NCI-H526 treated with DMSO at 0.1 percent for 48 hours (cell line): ENCODE measurements around the gene GPR108.

ENCODE experiments used
- DNase-seq: peaks from one replicate; lab custom pipeline; 2025; lab: John Stamatoyannopoulos, UW

Gene GPR108

DNA sequence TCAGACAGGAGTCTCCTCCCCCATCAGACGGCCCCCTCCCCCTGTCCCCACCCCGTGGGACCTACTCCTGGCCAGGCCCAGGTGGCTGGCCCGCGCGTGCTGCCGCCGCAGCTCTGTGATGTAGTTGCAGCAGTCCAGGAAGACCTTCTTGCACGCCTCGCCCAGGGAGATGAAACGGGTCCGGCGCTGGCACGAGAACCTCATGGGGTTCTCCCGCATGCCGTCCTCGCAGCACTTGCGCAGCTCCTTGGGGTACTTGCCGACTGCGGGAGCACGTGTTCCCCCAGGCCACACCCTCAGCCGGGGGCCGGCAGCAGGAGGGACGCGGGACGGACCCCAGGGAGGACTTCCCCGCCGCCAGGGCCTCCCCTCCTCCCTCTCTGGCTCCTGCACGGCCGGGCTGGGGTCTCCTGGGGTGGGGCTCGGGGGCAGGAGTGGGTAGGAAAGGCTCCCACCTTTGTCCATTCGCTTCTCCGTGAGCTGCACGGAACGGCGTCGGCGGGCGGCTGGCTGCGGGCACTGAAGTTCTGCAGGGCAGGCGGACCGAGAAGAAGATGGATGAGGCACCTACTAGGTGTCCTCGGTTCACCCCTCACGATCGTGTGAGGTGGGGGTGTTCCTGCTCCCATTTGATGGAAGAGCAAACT, 30.2 kb downstream of the GPR108 start:
- no peak for DNase-seq

DNA sequence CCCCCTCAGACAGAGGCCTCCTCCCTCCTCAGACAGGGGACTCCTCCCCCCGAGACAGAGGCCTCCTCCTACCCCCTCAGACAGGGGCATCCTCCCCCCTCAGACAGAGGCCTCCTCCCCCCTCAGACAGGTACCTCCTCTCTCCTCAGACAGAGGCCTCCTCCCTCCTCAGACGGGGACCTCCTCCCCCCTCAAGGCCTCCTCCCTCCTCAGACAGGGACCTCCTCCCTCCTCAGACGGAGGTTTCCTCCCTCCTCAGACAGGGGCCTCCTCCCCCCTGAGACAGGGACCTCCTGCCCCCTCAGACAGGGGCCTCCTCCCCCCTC, 30.8 kb downstream of the GPR108 start:
- no peak for DNase-seq

GRCh38 chr19:6705931-6706632, 31.3 kb downstream of the GPR108 start:
- DNase-seq, result no peak

- DNase-seq, result no peak
Observed at GRCh38 chr19:6700586-6701316, 36.6 kb downstream of the GPR108 start.

DNA sequence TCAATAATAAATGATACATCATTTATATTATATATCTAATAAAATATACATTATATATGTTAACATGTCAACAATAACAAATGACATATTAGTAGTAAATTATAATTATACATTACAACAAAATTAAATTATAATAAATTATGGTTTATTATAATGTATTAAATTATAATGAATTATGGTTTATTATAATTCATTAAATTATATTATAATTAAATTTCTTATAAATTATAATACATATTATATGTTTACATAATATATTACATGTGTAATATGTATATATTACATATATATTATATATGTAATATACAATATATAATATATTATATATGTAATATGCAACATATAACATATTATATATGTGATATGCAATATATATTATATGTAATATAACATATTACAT, 37.4 kb downstream of the GPR108 start:
- no peak for DNase-seq

DNA sequence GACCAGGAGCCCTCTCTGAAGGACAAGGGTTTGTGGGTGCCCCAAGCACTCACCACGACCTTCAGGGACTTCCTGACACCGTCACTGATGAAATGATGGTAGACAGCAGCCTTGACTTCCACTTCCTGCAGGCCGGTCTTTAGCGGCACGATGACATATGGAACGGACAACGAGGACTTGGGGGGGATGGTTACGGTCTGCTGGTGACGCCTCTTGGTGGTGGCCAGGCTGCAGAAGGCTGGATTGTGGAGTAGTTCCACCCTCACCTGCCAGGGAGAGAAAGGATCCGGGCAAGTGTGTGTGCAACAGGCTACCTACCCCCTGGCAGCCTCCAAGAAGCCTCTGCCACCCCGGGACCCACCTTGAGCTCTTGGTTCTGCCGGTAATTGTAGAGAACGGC, 40.1 kb downstream of the GPR108 start:
- no peak for DNase-seq

GRCh38 chr19:6696239-6696820, 41.0 kb downstream of the GPR108 start:
- DNase-seq, result no peak

DNA sequence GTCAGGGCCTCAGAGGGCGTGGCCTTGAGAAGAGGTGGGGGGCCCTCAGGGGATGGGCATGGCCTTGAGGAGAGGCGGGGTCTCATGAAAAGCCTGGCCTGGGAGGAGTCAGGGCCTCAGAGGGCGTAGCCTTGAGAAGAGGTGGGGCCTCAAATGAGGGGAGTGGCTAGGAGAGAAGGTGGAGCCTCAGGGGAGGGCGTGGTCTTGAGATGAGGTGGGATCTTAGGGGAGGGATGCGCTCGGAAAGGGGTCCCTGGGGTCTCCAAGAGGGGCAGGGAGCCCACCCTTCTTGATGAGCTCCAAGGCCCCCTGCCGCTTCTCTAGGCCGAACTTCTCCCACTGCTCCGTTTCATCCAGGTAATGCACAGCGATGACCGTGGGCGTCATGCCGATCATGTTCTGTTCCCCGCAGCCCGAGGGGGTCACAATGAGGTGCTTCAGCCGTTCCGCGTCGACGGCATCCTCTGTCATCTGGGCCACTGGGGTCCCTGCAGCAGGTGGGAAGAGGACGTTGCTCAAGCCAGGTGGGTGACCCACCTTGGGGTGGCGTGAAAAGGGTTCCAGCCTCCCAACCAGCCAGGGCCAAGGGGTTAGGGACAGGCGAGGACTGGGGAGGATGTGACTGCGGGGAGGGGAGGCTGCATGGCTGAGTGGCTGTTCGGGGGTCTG, 43.1 kb downstream of the GPR108 start:
- no peak for DNase-seq

GRCh38 chr19:6693681-6694080, 43.7 kb downstream of the GPR108 start:
- no peak for DNase-seq

DNA sequence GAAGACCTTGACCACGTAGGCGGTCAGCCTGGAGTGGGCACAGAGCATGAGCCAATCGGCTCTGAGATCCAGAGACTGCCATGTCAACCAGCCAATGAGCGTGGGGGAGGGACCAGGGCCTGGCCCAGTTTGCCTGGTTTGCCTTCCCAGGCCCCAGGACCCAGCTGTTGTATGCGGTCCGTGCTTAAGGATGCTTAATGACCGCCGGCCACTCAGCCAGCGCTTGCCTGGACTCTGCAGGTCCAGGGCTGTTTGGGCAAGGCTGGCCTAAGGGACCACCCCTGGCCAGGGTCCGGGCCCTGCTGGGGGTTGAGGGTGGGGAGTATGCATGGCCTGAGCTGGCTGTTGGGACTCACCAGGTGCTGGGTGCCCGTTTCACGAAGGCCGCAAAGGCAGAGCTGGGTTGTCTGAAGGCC, 44.3 kb downstream of the GPR108 start:
- DNase-seq, result no peak

- no peak for DNase-seq
Observed at GRCh38 chr19:6692027-6692426, 45.4 kb downstream of the GPR108 start.

DNA sequence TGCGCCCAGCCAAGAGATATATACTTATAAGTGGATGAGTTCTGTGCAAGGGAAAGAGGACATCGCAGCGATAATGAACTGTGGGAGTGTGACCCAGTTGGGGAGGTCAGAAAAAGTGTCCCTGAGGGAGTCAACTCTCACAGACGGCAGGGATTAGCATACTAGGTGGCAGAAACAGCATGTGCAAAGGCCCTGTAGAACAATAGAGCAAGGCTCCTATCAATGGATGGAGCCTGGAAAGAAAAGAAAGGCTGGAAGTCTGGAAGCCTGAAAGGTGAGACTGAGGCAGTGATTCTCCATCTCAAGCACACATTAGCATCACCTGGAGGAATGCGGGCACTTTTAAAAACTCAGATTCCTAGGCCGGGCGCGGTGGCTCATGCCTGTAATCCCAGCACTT, 46.0 kb downstream of the GPR108 start:
- DNase-seq, result no peak

DNA sequence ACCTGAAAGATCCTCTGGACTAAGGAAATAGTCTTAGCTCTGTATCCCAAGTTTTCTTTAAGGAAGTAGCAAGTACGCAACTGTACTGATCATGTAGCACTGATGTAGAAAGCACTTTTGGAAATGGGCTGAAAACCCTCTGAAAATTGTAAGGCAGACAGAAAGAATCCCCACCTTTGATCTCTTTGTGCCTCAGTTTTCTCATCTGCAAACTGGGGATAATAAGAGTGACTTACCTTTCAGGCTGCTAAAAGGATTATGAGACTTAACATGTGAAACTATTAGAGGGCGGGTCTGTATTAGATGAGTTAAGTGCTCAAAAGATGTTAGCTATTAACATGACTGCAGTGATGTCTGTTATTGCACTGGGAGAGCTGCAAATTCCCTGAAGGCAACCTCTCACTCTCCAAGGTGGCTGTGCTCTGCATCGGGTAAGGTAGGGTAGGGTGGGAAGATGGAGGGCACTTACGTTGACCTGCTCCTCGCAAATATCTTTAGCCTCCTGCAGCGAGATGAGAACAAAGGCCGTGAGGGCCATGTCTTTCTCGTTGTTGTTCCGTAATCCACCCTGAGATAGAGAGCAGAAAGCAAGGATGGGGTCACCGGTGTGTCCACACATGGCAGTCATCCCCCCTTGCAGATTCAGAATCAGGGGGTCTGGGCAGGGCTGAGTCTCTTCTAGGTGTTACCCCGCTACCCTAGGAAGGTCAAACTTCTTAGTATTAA, 47.1 kb downstream of the GPR108 start:
- DNase-seq, result no peak

- no peak for DNase-seq
Observed at GRCh38 chr19:6687114-6687513, 50.3 kb downstream of the GPR108 start.

- DNase-seq, result no peak
Observed at GRCh38 chr19:6686628-6686975, 50.8 kb downstream of the GPR108 start.

DNA sequence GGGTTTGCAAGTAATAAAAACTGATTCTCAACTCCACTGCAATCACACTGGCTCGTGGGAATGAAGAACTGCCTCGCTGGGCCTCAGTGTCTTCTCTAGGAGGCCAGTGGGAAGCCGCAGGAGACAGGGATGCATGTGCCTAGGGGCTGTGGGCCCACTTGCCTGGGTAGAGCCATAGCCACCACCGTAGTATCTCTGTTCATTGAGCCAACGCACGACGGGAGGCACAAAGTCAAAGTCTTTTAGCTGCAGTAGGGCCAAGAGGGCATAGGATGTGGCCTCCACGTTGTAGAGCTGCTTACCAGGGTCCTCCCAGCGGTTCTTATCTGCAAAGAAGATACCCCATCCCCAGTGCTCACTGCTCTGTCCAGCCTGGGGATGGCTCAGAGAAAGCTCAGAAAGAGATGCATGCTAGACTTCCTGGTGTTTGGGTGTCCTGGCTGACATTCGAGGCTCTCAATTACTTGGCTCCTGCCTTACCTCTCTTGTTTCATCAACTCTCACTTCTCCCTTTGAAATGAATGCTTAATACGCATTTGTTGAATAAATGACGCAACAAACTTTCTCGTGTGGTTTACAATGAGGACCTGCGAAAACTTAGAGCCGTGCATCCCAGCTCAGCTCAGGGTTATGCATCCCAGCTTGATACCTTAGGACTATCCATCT, 51.3 kb downstream of the GPR108 start:
- no peak for DNase-seq

DNA sequence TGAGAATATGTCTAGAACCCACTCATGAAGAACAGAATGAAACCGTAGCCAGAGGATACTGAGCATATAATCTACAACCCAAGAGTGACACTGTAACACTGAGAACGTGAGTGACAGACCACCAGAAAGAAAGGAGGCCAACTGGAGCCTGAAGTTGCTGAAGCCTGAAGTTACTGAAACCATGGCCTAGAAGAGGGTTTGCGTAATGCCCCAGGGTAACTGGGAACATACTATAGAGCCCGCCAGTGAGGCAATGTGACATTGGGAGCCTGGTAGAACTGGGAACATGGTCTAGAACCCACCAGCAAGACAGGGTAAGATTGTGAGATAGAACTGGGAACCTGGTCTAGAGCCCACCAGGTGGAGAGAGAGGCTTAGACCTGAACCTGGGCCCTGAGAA, 51.9 kb downstream of the GPR108 start:
- no peak for DNase-seq

- no peak for DNase-seq
Observed at GRCh38 chr19:6683971-6684370, 53.4 kb downstream of the GPR108 start.

- DNase-seq, result no peak
Observed at GRCh38 chr19:6682607-6683128, 54.7 kb downstream of the GPR108 start.

- DNase-seq, result no peak
Observed at GRCh38 chr19:6680141-6680540, 57.2 kb downstream of the GPR108 start.
